ENCODE results near the gene NIT1.

DNA sequence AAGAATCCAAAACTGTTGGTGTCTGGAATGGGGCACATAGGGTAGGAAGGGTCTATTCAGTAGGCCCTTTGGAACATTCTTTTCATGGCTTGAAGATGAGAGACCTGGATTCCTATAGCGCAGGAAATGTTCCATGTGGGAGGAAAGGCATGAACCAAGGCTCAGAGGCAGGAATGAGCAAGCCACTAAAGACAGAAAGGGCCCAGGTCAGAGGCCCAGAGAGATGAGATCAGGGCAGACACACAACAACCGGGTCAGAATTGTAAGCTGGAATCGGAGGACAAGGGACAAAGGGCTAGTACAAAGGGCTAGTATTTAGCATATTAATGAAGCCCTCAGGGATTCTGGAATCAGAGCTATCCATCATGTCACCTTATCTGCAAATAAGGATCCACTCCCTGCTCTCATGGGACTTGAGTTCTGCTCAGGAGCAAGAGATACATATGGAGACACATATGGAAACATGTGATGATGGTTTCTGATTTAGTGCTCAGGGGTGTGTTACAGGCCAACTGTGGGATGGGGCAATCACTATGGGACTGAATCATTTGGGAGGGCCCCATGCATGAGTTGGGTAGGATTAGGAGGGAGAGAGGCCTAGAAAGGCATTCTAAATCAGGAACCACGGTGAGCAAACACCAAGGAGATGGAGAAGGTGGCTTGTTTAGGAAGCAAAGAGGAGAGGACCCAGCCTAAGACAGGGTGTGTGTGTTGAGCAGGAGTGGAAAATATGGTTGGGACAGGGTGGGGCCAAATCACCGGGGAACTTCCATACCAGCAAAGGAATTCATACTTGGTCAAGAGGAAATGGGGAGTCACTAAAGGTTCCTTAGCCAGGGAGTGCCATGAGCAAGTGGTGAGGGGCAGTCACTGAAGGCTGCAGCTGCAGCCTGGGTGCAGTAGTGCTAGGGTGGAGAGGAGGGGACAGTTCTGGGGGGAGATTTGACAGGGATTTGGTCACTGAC lies 37.2 kb upstream of the NIT1 start:
- TF ChIP-seq, protein P1, sequence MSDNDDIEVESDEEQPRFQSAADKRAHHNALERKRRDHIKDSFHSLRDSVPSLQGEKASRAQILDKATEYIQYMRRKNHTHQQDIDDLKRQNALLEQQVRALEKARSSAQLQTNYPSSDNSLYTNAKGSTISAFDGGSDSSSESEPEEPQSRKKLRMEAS (CRISPR knock-in tag; IDR thresholded peaks at IDR 0.05), result no peak
- TF ChIP-seq, protein P2, sequence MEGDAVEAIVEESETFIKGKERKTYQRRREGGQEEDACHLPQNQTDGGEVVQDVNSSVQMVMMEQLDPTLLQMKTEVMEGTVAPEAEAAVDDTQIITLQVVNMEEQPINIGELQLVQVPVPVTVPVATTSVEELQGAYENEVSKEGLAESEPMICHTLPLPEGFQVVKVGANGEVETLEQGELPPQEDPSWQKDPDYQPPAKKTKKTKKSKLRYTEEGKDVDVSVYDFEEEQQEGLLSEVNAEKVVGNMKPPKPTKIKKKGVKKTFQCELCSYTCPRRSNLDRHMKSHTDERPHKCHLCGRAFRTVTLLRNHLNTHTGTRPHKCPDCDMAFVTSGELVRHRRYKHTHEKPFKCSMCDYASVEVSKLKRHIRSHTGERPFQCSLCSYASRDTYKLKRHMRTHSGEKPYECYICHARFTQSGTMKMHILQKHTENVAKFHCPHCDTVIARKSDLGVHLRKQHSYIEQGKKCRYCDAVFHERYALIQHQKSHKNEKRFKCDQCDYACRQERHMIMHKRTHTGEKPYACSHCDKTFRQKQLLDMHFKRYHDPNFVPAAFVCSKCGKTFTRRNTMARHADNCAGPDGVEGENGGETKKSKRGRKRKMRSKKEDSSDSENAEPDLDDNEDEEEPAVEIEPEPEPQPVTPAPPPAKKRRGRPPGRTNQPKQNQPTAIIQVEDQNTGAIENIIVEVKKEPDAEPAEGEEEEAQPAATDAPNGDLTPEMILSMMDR (IDR thresholded peaks at IDR 0.05), result no peak
- TF ChIP-seq, protein P3, sequence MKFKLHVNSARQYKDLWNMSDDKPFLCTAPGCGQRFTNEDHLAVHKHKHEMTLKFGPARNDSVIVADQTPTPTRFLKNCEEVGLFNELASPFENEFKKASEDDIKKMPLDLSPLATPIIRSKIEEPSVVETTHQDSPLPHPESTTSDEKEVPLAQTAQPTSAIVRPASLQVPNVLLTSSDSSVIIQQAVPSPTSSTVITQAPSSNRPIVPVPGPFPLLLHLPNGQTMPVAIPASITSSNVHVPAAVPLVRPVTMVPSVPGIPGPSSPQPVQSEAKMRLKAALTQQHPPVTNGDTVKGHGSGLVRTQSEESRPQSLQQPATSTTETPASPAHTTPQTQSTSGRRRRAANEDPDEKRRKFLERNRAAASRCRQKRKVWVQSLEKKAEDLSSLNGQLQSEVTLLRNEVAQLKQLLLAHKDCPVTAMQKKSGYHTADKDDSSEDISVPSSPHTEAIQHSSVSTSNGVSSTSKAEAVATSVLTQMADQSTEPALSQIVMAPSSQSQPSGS (CRISPR knock-in tag; IDR thresholded peaks at IDR 0.05; ENCODE audit: borderline replicate concordance, low read depth), result no peak
- TF ChIP-seq, protein P4, sequence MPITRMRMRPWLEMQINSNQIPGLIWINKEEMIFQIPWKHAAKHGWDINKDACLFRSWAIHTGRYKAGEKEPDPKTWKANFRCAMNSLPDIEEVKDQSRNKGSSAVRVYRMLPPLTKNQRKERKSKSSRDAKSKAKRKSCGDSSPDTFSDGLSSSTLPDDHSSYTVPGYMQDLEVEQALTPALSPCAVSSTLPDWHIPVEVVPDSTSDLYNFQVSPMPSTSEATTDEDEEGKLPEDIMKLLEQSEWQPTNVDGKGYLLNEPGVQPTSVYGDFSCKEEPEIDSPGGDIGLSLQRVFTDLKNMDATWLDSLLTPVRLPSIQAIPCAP (CRISPR knock-in tag; IDR thresholded peaks at IDR 0.05), result no peak
- no peak for TF ChIP-seq JUN (CRISPR knock-in tag; IDR thresholded peaks at IDR 0.05)
- TF ChIP-seq, protein P5, sequence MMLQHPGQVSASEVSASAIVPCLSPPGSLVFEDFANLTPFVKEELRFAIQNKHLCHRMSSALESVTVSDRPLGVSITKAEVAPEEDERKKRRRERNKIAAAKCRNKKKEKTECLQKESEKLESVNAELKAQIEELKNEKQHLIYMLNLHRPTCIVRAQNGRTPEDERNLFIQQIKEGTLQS (CRISPR knock-in tag; conservative IDR thresholded peaks at IDR 0.05), result no peak
- TF ChIP-seq EMX1 (CRISPR knock-in tag; IDR thresholded peaks at IDR 0.05), result no peak
- no peak for TF ChIP-seq ESRRA (CRISPR knock-in tag; IDR thresholded peaks at IDR 0.05; ENCODE audit: borderline replicate concordance)
- no peak for TF ChIP-seq ZNF423 (CRISPR knock-in tag; IDR thresholded peaks at IDR 0.05)
- TF ChIP-seq ETV6 (CRISPR knock-in tag; IDR thresholded peaks at IDR 0.05), result no peak
- TF ChIP-seq KAT7 (CRISPR knock-in tag; IDR thresholded peaks at IDR 0.05; ENCODE audit: borderline replicate concordance), result no peak
- TF ChIP-seq TP53 (CRISPR knock-in tag; IDR thresholded peaks at IDR 0.05), result no peak

Measured in WTC11 (cell line).